Thoracic aorta (tissue), 2 donors: ENCODE measurements around the gene NCAN. TPM values are rescaled to one million over a fixed set of nuclear protein-coding genes. Genes with fewer than 3 reads are reported as not detected.

Source experiments
- ATAC-seq: fragments of 150-250 bp; one replicate; pipeline ENCODE4 v1.8.0; 2017; ENCODE audit warnings: low read depth; ENCODE audit not compliant: insufficient number of reproducible peaks, low FRiP score
- DNase-seq: peaks from one replicate; pipeline ENCODE4 v3.0.0-alpha.2; 2020; ENCODE audit warnings: low spot score
- H3K27ac ChIP-seq, 2 donors: fragments of 200-600 bp; sonication (generic); 1 replicate in 1 of 2; 2 replicates in 1 of 2; pipeline ENCODE4 v1.5.1; 2016; ENCODE audit warnings: mild to moderate bottlenecking in 2 of 2, moderate library complexity in 2 of 2
- H3K27me3 ChIP-seq: fragments of 200-600 bp; sonication (generic); replicated peaks from 2 replicates; pipeline ENCODE4 v1.6.0; 2016; ENCODE audit warnings: mild to moderate bottlenecking; ENCODE audit not compliant: insufficient read depth
- H3K36me3 ChIP-seq: fragments of 200-600 bp; sonication (generic); one replicate; pipeline ENCODE4 v1.5.1; 2016
- H3K4me1 ChIP-seq, 2 donors: fragments of 200-600 bp; sonication (generic); 1 replicate in 1 of 2; 2 replicates in 1 of 2; pipeline versions ENCODE4 v1.5.1 to v1.6.0; 2016; ENCODE audit warnings: low read depth in 2 of 2, mild to moderate bottlenecking in 1 of 2; ENCODE audit not compliant: control insufficient read depth in 1 of 2
- H3K4me3 ChIP-seq: fragments of 200-600 bp; sonication (generic); 2 replicates; pipeline ENCODE4 v1.5.1; 2016; ENCODE audit warnings: mild to moderate bottlenecking
- H3K9me3 ChIP-seq: fragments of 200-600 bp; sonication (generic); 2 replicates; pipeline ENCODE4 v1.5.1; 2016
- total RNA-seq, 2 donors: library from RNA; depleted of rRNA; stranded (reverse); fragments of >200 nt; gene quantifications; one replicate each; pipeline versions ENCODE4 v1.1.0 to v1.2.3, GENCODE V29; 2016
- TF ChIP-seq, protein P1 (sequence below): fragments of 200-600 bp; sonication (generic); IDR thresholded peaks from one replicate; pipeline ENCODE4 v1.5.1; 2019; ENCODE audit warnings: antibody characterized with exemption

Gene NCAN
- total RNA-seq, 2 donors from 2014 or later: not detected

DNA sequence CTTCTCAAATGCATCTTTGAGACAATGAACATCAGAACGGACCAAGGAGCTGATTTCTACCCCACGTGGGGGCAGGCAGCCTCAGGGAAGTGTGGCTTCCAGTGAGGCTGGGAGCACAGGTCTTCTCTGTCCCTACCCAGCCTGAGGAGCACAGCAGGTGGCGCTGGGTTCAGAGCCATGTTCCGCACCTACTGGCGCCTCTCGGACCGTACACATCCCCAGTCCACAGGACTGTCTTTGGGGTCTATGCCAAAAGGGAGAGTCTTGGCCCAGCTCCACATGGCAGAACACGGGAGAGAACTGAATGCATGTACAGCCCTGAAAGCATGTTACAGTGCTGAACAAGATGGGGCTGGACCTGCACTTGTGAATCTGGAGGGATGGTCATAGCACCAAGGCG, 86.0 kb downstream of the NCAN start:
- no peaks in the 10 kb centered on the region for H3K9me3 ChIP-seq
- no peaks in the 10 kb centered on the region for H3K27me3 ChIP-seq
- TF ChIP-seq, protein P1, sequence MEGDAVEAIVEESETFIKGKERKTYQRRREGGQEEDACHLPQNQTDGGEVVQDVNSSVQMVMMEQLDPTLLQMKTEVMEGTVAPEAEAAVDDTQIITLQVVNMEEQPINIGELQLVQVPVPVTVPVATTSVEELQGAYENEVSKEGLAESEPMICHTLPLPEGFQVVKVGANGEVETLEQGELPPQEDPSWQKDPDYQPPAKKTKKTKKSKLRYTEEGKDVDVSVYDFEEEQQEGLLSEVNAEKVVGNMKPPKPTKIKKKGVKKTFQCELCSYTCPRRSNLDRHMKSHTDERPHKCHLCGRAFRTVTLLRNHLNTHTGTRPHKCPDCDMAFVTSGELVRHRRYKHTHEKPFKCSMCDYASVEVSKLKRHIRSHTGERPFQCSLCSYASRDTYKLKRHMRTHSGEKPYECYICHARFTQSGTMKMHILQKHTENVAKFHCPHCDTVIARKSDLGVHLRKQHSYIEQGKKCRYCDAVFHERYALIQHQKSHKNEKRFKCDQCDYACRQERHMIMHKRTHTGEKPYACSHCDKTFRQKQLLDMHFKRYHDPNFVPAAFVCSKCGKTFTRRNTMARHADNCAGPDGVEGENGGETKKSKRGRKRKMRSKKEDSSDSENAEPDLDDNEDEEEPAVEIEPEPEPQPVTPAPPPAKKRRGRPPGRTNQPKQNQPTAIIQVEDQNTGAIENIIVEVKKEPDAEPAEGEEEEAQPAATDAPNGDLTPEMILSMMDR: no peak
- DNase-seq (no peak), ATAC-seq (no peak)
- no peak overlapping the region for H3K27ac ChIP-seq
- H3K4me3 ChIP-seq: no peak overlapping the region
- no peaks in the 10 kb centered on the region for H3K4me1 ChIP-seq
- peaks cover 29% of the 10 kb centered on the region for H3K36me3 ChIP-seq

DNA sequence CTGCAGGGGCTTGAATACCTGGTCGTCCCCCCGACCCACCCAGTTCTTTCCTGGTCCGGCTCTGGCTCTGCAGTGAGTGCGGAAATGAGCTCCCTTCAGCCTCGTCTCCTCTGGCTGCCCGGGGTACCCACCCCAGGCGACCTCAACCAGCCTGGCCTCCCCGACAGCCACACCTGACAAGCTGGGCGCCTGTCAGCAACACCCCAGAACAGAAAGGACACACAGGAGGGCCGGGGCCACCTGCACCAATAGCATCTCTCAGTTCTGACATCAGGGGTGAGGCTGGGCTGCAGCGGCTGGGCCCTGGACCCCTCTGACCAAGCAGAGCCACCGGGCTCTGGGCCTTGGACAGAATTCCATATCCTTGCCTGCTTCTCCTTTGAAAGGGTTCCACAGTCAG, 88.9 kb downstream of the NCAN start:
- TF ChIP-seq, protein P1: no peak
- H3K36me3 ChIP-seq: peaks cover 22% of the 10 kb centered on the region

More for the DNA sequence above, 88.9 kb downstream of the NCAN start:
- ATAC-seq: no peak
- no peaks in the 10 kb centered on the region for H3K27me3 ChIP-seq
- H3K4me1 ChIP-seq: no peaks in the 10 kb centered on the region
- no peaks in the 10 kb centered on the region for H3K9me3 ChIP-seq
- no peak overlapping the region for H3K27ac ChIP-seq
- DNase-seq: no peak
- H3K4me3 ChIP-seq: no peak overlapping the region

Other genes starting within 250 kb of the NCAN start
- 10 to 100 TPM; 42.6 to 57.5 TPM for gene SUGP2, start 178.4 kb upstream of the NCAN start, total RNA-seq
- 10 to 100 TPM; 21.0 to 38.6 TPM for gene ARMC6, start 178.4 kb upstream of the NCAN start, total RNA-seq
- 10 to 100 TPM in 1 of 2 donors, 1 to 10 TPM in 1; 8.3 to 14.4 TPM for gene SLC25A42, start 148.0 kb upstream of the NCAN start, total RNA-seq
- 10 to 100 TPM; 13.8 to 14.4 TPM for gene TMEM161A, start 73.5 kb upstream of the NCAN start, total RNA-seq
- 1 to 10 TPM; 1.5 to 2.0 TPM for gene MEF2B, start 41.7 kb upstream of the NCAN start, total RNA-seq
- 10 to 100 TPM; 15.2 to 15.4 TPM for gene BORCS8, start 19.8 kb upstream of the NCAN start, total RNA-seq
- gene RFXANK, start 19.7 kb upstream of the NCAN start, total RNA-seq: 10 to 100 TPM; 17.6 to 23.2 TPM
- 10 to 100 TPM in 1 of 2 donors, 1 to 10 TPM in 1; 6.5 to 17.9 TPM for gene NR2C2AP, start 8.5 kb upstream of the NCAN start, total RNA-seq
- gene TM6SF2, start 61.3 kb downstream of the NCAN start, total RNA-seq: 1 to 10 TPM in 1 of 2 donors, under 1 TPM in 1; 0.49 to 4.1 TPM
- gene SUGP1, start 108.6 kb downstream of the NCAN start, total RNA-seq: 10 to 100 TPM; 25.0 to 43.0 TPM
- gene MAU2, start 108.9 kb downstream of the NCAN start, total RNA-seq: 100 to 1,000 TPM in 1 of 2 donors, 10 to 100 TPM in 1; 93.9 to 119 TPM
- 10 to 100 TPM; 55.9 to 79.1 TPM for gene GATAD2A, start 193.7 kb downstream of the NCAN start, total RNA-seq